Bronchial epithelial cell (primary cell): Measurements from ENCODE around the gene CCDC9B. TPM values are rescaled to one million over a fixed set of nuclear protein-coding genes. Genes with fewer than 3 reads are reported as not detected.

Source experiments
- DNase-seq: peaks from one replicate; pipeline ENCODE4 v3.0.0-alpha.2; 2010; ENCODE audit warnings: low read depth
- FAIRE-seq: peaks from 2 replicates; lab custom pipeline; 2011; peaks lifted over from hg19 to GRCh38; lab: Jason Lieb, UNC
- H3K27me3 ChIP-seq: 2 replicates; pipeline ENCODE4 v1.5.1; 2011; ENCODE audit warnings: low read length; ENCODE audit not compliant: control insufficient read depth, insufficient read depth
- H3K36me3 ChIP-seq: 2 replicates; pipeline ENCODE4 v1.5.1; 2011; ENCODE audit warnings: low read length; ENCODE audit not compliant: control insufficient read depth, insufficient read depth
- H3K4me3 ChIP-seq: 2 replicates; pipeline ENCODE4 v1.5.1; 2011; ENCODE audit warnings: mild to moderate bottlenecking, low read depth, low read length, control low read depth
- total RNA-seq: library from RNA; depleted of rRNA; stranded (reverse); fragments of >200 nt; gene quantifications from 2 replicates; pipeline ENCODE4 v1.2.1, GENCODE V29; 2014
- TF ChIP-seq, protein P1 (sequence below): IDR thresholded peaks from 2 replicates; pipeline ENCODE4 v1.5.1; 2011; ENCODE audit warnings: mild to moderate bottlenecking, moderate library complexity, low read length, control low read depth, inconsistent platforms; ENCODE audit not compliant: insufficient read depth, severe bottlenecking

CCDC9B gene
- total RNA-seq, 1 donor from 2014 or later = 12.1 TPM

GRCh38 chr15:40332113-40332781 lies 8.5 kb downstream of the CCDC9B start:
- FAIRE-seq = no peak
- no peak for DNase-seq
- TF ChIP-seq, protein P1, sequence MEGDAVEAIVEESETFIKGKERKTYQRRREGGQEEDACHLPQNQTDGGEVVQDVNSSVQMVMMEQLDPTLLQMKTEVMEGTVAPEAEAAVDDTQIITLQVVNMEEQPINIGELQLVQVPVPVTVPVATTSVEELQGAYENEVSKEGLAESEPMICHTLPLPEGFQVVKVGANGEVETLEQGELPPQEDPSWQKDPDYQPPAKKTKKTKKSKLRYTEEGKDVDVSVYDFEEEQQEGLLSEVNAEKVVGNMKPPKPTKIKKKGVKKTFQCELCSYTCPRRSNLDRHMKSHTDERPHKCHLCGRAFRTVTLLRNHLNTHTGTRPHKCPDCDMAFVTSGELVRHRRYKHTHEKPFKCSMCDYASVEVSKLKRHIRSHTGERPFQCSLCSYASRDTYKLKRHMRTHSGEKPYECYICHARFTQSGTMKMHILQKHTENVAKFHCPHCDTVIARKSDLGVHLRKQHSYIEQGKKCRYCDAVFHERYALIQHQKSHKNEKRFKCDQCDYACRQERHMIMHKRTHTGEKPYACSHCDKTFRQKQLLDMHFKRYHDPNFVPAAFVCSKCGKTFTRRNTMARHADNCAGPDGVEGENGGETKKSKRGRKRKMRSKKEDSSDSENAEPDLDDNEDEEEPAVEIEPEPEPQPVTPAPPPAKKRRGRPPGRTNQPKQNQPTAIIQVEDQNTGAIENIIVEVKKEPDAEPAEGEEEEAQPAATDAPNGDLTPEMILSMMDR = no peak

DNA sequence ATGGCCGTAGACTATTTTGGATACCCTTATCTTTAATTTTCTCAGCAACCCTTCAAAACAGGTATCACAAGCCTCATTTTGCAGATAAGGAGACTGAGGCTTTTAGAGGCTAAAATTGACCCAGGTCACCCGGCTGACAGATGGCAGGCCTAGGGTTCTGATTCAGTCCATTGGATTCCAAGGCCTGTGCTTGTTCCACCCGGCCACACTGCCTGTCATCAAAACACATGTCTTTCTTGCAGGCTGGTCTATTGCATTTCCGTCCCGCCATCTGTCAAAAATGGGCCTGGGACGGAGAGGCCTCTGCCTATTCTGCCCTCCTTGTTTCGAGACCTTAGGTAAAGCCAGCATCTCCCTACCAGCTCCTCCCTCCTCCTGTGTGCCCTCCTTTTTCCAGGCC lies 9.1 kb downstream of the CCDC9B start:
- TF ChIP-seq, protein P1 = no peak
- FAIRE-seq (no peak), DNase-seq (no peak)
- Histone ChIP-seq H3K4me3 (no peak overlapping the region), H3K27me3 (no peaks in the 10 kb centered on the region), H3K36me3 (no peaks in the 10 kb centered on the region)

More at GRCh38 chr15:40332113-40332781, 8.5 kb downstream of the CCDC9B start:
- Histone ChIP-seq H3K4me3 (no peak overlapping the region), H3K27me3 (no peaks in the 10 kb centered on the region), H3K36me3 (no peaks in the 10 kb centered on the region)

GRCh38 chr15:40331026-40331425 lies 9.7 kb downstream of the CCDC9B start:
- no peak overlapping the region for H3K4me3 ChIP-seq
- TF ChIP-seq, protein P1 = no peak
- no peaks in the 10 kb centered on the region for H3K36me3 ChIP-seq
- no peak for FAIRE-seq
- no peaks in the 10 kb centered on the region for H3K27me3 ChIP-seq
- no peak for DNase-seq

DNA sequence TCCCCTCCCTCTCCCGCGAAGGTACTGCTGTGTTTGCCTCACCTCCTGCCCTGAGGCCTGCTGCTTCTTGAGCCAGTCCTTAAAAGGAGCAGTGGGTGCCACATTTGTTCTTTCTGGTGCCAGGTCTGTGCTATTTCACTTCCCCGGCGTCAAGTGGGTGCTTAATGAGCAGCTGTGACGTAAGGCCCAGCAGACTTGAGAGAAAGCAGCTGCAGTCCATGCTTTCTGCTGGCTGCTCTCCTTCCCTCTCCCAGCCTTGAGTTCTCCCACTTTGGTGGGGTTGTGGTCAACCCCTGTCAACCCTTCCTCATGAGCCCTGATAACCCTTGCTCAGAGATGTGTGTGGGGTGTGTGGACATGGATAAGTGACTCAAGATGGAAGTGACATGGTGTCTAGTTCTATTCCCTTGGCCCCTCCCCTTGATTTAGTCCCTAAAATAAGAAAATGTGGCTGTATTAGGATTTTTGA lies 10.3 kb downstream of the CCDC9B start:
- Histone ChIP-seq H3K4me3 (no peak overlapping the region), H3K36me3 (no peaks in the 10 kb centered on the region), H3K27me3 (no peaks in the 10 kb centered on the region)
- DNase-seq (no peak), FAIRE-seq (no peak)
- TF ChIP-seq, protein P1 = no peak

- DNase-seq (no peak), FAIRE-seq (no peak)
- H3K36me3 ChIP-seq = no peaks in the 10 kb centered on the region
- TF ChIP-seq, protein P1 = no peak
- no peaks in the 10 kb centered on the region for H3K27me3 ChIP-seq
- H3K4me3 ChIP-seq = no peak overlapping the region
These were observed 10.9 kb downstream of the CCDC9B start for GRCh38 chr15:40329804-40330203.
